ENCODE measurements around the gene CPNE6. TPM values are rescaled to one million over a fixed set of nuclear protein-coding genes. Genes with fewer than 3 reads are reported as not detected.

CPNE6 gene
- total and polyA plus RNA-seq, 2 of the 13 experiments (the other 11 are each of a cell fraction or from before 2014, with no cell fraction given), result not detected

GRCh38 chr14:24106672-24107271 is 35.4 kb downstream of the CPNE6 start:
- ChIA-PET POLR2A (interaction anchor here (0.9 to 11.8 kb wide), 7 partner anchors 8 to 154 kb away, joined by 4 to 594 read pairs (median 52); partner anchors contain the start of genes DCAF11, DHRS4, EMC9 and NRL), CTCF (ENCODE audit: low intra/inter-chr PET ratio, low total read pairs) (interaction anchor here (0.5 to 5.4 kb wide), 3 partner anchors 15 to 48 kb away, joined by 3 to 86 read pairs (median 3); no protein-coding TSS in a partner anchor)
- H3K4me2 ChIP-seq (ENCODE audit: low read depth, low read length), result no peak overlapping the region
- FAIRE-seq (no peak), ATAC-seq (no peak), DNase-seq (ENCODE audit: low spot score) (no peak)
- no peak overlapping the region for H3K4me3 ChIP-seq (replicated peaks in 1 of 3; ENCODE audit: insufficient read depth in 1 of 3, low read depth in 2 of 3, low read length in 3 of 3)
- peaks cover 61% of the 10 kb centered on the region for H3K4me1 ChIP-seq (ENCODE audit: insufficient read depth, low read length)
- H4K20me1 ChIP-seq (ENCODE audit: insufficient read depth, low read length), result no peaks in the 10 kb centered on the region
- TF ChIP-seq MAFF (IDR thresholded peaks at IDR 0.05; ENCODE audit: low read depth, low read length), result peak; percentile 97
- 0 out of 2 replicates have a peak, but pooled peaks have one; percentile 44 for TF ChIP-seq ZNF414 (CRISPR knock-in tag; IDR thresholded peaks at IDR 0.05)
- TF ChIP-seq TCF12 (IDR thresholded peaks at IDR 0.05), result no peak; the same call in 1 of the 2 replicates
- TF ChIP-seq TCF12 (CRISPR knock-in tag; IDR thresholded peaks at IDR 0.05), result 0 out of 2 replicates have a peak, but pooled peaks have one; percentile 12
- peak; percentile 85 for TF ChIP-seq SSRP1 (CRISPR knock-in tag; IDR thresholded peaks at IDR 0.05)
- TF ChIP-seq NCOR1 (IDR thresholded peaks at IDR 0.05; ENCODE audit: borderline replicate concordance, low read length), result 0 out of 2 replicates have a peak, but pooled peaks have one; percentile 2
- 0 out of 2 replicates have a peak, but pooled peaks have one; percentile 4 for TF ChIP-seq RELA (CRISPR knock-in tag; IDR thresholded peaks at IDR 0.05)
- peak; percentile 97 to 98 for TF ChIP-seq MAFK (conservative IDR thresholded peaks at IDR 0.05 in 1 of 2, IDR thresholded peaks at IDR 0.05 in 1 of 2; ENCODE audit: low read length in 2 of 2)
- peak; percentile 42 for TF ChIP-seq AGO2 (optimal IDR thresholded peaks at IDR 0.05; ENCODE audit: low read depth, low read length)
- TF ChIP-seq ELK4 (CRISPR knock-in tag; IDR thresholded peaks at IDR 0.05; ENCODE audit: borderline replicate concordance), result no peak
- TF ChIP-seq TRAFD1 (CRISPR knock-in tag; IDR thresholded peaks at IDR 0.05; ENCODE audit: borderline replicate concordance), result peak; percentile 13; the same call in 1 of the 2 replicates
- no peak for TF ChIP-seq ZBTB33 (CRISPR knock-in tag; IDR thresholded peaks at IDR 0.05)
- 0 out of 2 replicates have a peak, but pooled peaks have one; percentile 56 for TF ChIP-seq ZSCAN30 (CRISPR knock-in tag; IDR thresholded peaks at IDR 0.05)
- no peak for TF ChIP-seq ZNF335 (CRISPR knock-in tag; IDR thresholded peaks at IDR 0.05)
- no peak for TF ChIP-seq FOXA3 (CRISPR knock-in tag; IDR thresholded peaks at IDR 0.05)
- TF ChIP-seq POLR2AphosphoS5 (IDR thresholded peaks at IDR 0.05; ENCODE audit: low read depth, low read length), result peak; percentile 20; the same call in 1 of the 2 replicates
- peak; percentile 43 for TF ChIP-seq RBM22 (optimal IDR thresholded peaks at IDR 0.05; ENCODE audit: low read length)
- TF ChIP-seq POLR2A (IDR thresholded peaks at IDR 0.05; ENCODE audit: insufficient read depth in 1 of 2, low read depth in 2 of 2, low read length in 2 of 2), result peak in 1 of 2 experiments; percentile 34; a peak in 1 of 4 replicates
- peak; percentile 84 for TF ChIP-seq ZNF629 (CRISPR knock-in tag; conservative IDR thresholded peaks at IDR 0.05)
- WGBS (ENCODE audit: low lambda C conversion rate), result 89% methylated on average over 4 of the region's 4 CpGs
- BruUV-seq (replicated peaks), result no TSS peak
- in situ Hi-C loops (cut with HindIII; ENCODE audit: extremely low pct_ligation_motif_present, low pct_unique_long_range_greater_than_20kb) (loop anchor here (25.0 kb wide), 1 partner anchor 1519 kb away; the partner anchor contains the start of genes ABHD4 and DAD1), intact Hi-C loops (cut with micrococcal nuclease; ENCODE audit: unreplicated experiment) (no loop called here)
- H3K27ac ChIP-seq (ENCODE audit: extremely low read length, insufficient read depth, low read length), result peak overlapping the region; percentile 1
- peaks cover 17 to 20% of the 10 kb centered on the region in 2 experiments for H3K36me3 ChIP-seq (replicated peaks in 1 of 2; ENCODE audit: control insufficient read depth in 1 of 2, insufficient read depth in 2 of 2, low read length in 2 of 2)
- H3K27me3 ChIP-seq (ENCODE audit: control insufficient read depth in 1 of 2, insufficient read depth in 2 of 2, low read length in 2 of 2), result no peaks in the 10 kb centered on the region
- H3K79me2 ChIP-seq (ENCODE audit: insufficient read depth, low read length), result peaks cover 2% of the 10 kb centered on the region
- H3K9me3 ChIP-seq (ENCODE audit: low read length), result no peaks in the 10 kb centered on the region; the same call in 1 of the 2 replicates
- H3K9ac ChIP-seq (ENCODE audit: insufficient read depth, low read depth, low read length), result no peak overlapping the region
- no peak overlapping the region for H2AFZ ChIP-seq (ENCODE audit: low read length)

Data from HepG2 (cell line).